Peyer's patch (tissue), 4 donors: ENCODE results near the gene GLIS2.

ENCODE experiments used
- POLR2A ChIP-seq, 2 donors: fragments of 450-650 bp; IDR thresholded peaks; one replicate each; pipeline ENCODE4 v1.5.1; 2017; ENCODE audit warnings: antibody characterized with exemption in 2 of 2, mild to moderate bottlenecking in 2 of 2, moderate library complexity in 2 of 2
- TF ChIP-seq, protein P1 (sequence below), 6 experiments: fragments of 450-650 bp in 4 of 6; fragments of 200-600 bp in 2 of 6; sonication (generic) in 1 of 6; IDR thresholded peaks; one replicate each; pipeline ENCODE4 v1.5.1; 2017 to 2019; ENCODE audit warnings: antibody characterized with exemption in 6 of 6, mild to moderate bottlenecking in 3 of 6, moderate library complexity in 1 of 6

GRCh38 chr16:4306470-4307214 lies 9.2 kb upstream of the GLIS2 start:
- TF ChIP-seq, protein P1, sequence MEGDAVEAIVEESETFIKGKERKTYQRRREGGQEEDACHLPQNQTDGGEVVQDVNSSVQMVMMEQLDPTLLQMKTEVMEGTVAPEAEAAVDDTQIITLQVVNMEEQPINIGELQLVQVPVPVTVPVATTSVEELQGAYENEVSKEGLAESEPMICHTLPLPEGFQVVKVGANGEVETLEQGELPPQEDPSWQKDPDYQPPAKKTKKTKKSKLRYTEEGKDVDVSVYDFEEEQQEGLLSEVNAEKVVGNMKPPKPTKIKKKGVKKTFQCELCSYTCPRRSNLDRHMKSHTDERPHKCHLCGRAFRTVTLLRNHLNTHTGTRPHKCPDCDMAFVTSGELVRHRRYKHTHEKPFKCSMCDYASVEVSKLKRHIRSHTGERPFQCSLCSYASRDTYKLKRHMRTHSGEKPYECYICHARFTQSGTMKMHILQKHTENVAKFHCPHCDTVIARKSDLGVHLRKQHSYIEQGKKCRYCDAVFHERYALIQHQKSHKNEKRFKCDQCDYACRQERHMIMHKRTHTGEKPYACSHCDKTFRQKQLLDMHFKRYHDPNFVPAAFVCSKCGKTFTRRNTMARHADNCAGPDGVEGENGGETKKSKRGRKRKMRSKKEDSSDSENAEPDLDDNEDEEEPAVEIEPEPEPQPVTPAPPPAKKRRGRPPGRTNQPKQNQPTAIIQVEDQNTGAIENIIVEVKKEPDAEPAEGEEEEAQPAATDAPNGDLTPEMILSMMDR (IDR thresholded peaks at IDR 0.05), result no peak
- TF ChIP-seq POLR2A (IDR thresholded peaks at IDR 0.05), result no peak
